ENCODE results near the gene TMEM63C.

TMEM63C gene

GRCh38 chr14:77253333-77254190 is 72.0 kb downstream of the TMEM63C start:
- DNase-seq (ENCODE audit: low spot score): no peak

GRCh38 chr14:77256694-77257093 is 75.1 kb downstream of the TMEM63C start:
- DNase-seq (ENCODE audit: low spot score): no peak

GRCh38 chr14:77257700-77258099 is 76.1 kb downstream of the TMEM63C start:
- no peak for DNase-seq (ENCODE audit: low spot score)

GRCh38 chr14:77258566-77258965 is 77.0 kb downstream of the TMEM63C start:
- DNase-seq (ENCODE audit: low spot score): no peak

GRCh38 chr14:77259025-77259715 is 77.6 kb downstream of the TMEM63C start:
- DNase-seq (ENCODE audit: low spot score): no peak

- DNase-seq (ENCODE audit: low spot score): no peak
Observed at GRCh38 chr14:77260199-77260598, 78.6 kb downstream of the TMEM63C start.

GRCh38 chr14:77260631-77261030 is 79.0 kb downstream of the TMEM63C start:
- no peak for DNase-seq (ENCODE audit: low spot score)

GRCh38 chr14:77264466-77265186 is 83.0 kb downstream of the TMEM63C start:
- DNase-seq (ENCODE audit: low spot score): no peak

- no peak for DNase-seq (ENCODE audit: low spot score)
Observed at GRCh38 chr14:77265187-77265515, 83.6 kb downstream of the TMEM63C start.

GRCh38 chr14:77265561-77266335 is 84.2 kb downstream of the TMEM63C start:
- DNase-seq (ENCODE audit: low spot score): no peak

GRCh38 chr14:77266336-77266735 is 84.7 kb downstream of the TMEM63C start:
- DNase-seq (ENCODE audit: low spot score): no peak

- no peak for DNase-seq (ENCODE audit: low spot score)
Observed at GRCh38 chr14:77267937-77268699, 86.5 kb downstream of the TMEM63C start.

GRCh38 chr14:77268989-77269600 is 87.5 kb downstream of the TMEM63C start:
- DNase-seq (ENCODE audit: low spot score): peak; percentile 31

GRCh38 chr14:77270361-77271112 is 88.9 kb downstream of the TMEM63C start:
- no peak for DNase-seq (ENCODE audit: low spot score)

- no peak for DNase-seq (ENCODE audit: low spot score)
Observed at GRCh38 chr14:77271113-77271710, 89.6 kb downstream of the TMEM63C start, which contains the start of gene NGB. Gene NGB (minus strand): TSS chr14:77271206. CDS start chr14:77270937, 269 bp downstream.

- DNase-seq (ENCODE audit: low spot score): no peak
Observed at GRCh38 chr14:77272261-77272660, 90.7 kb downstream of the TMEM63C start.

- no peak for DNase-seq (ENCODE audit: low spot score)
Observed at GRCh38 chr14:77273796-77274195, 92.2 kb downstream of the TMEM63C start.

GRCh38 chr14:77275041-77275580 is 93.5 kb downstream of the TMEM63C start:
- no peak for DNase-seq (ENCODE audit: low spot score)

- DNase-seq (ENCODE audit: low spot score): no peak
Observed at GRCh38 chr14:77275601-77276017, 94.0 kb downstream of the TMEM63C start.

Measured in NAMALWA (cell line).